Measurements from ENCODE around the gene VPS41. TPM values are rescaled to one million over a fixed set of nuclear protein-coding genes. Genes with fewer than 3 reads are reported as not detected.

The VPS41 gene
- total RNA-seq, 1 donor from 2014 or later = 53.1 TPM

Other genes with a start within 250 kb of the VPS41 start
- not detected in 2 replicates for gene POU6F2, start 68.7 kb upstream of the VPS41 start, total RNA-seq